ENCODE measurements around the gene AFG1L.
"Not testable (repeated sequence)": the region's sequence is repeated elsewhere in the genome, so short reads cannot be mapped to it uniquely, and the experiment has no call there.

The AFG1L gene

GRCh38 chr6:108291091-108291490 is 3.8 kb upstream of the AFG1L start:
- no peak for DNase-seq

- DNase-seq = not testable (repeated sequence)
These were observed 2.3 kb upstream of the AFG1L start for GRCh38 chr6:108292561-108292960.

- DNase-seq = no peak
These were observed 1.1 kb upstream of the AFG1L start for GRCh38 chr6:108293527-108294296.

GRCh38 chr6:108294297-108294726 is 542 bp upstream of the AFG1L start:
- no peak for DNase-seq

- DNase-seq = no peak
These were observed 822 bp downstream of the AFG1L start for GRCh38 chr6:108295676-108296075.

- no peak for DNase-seq
These were observed 7.5 kb downstream of the AFG1L start for GRCh38 chr6:108302386-108302785.

GRCh38 chr6:108304646-108305045 is 9.8 kb downstream of the AFG1L start:
- no peak for DNase-seq

GRCh38 chr6:108308641-108309040 is 13.8 kb downstream of the AFG1L start:
- not testable (repeated sequence) for DNase-seq

GRCh38 chr6:108309844-108310243 is 15.0 kb downstream of the AFG1L start:
- DNase-seq = no peak

- DNase-seq = no peak
These were observed 17.8 kb downstream of the AFG1L start for GRCh38 chr6:108312605-108313004.

- DNase-seq = no peak
These were observed 26.4 kb downstream of the AFG1L start for GRCh38 chr6:108321253-108321747.

- DNase-seq = no peak
These were observed 27.9 kb downstream of the AFG1L start for GRCh38 chr6:108322728-108323127.

- no peak for DNase-seq
These were observed 29.0 kb downstream of the AFG1L start for GRCh38 chr6:108323710-108324466.

GRCh38 chr6:108330221-108330785 is 35.4 kb downstream of the AFG1L start:
- DNase-seq = not testable (repeated sequence)

GRCh38 chr6:108330806-108331205 is 36.0 kb downstream of the AFG1L start:
- DNase-seq = no peak

GRCh38 chr6:108331982-108332381 is 37.1 kb downstream of the AFG1L start:
- DNase-seq = no peak

- no peak for DNase-seq
These were observed 42.1 kb downstream of the AFG1L start for GRCh38 chr6:108336971-108337370.

GRCh38 chr6:108337721-108338120 is 42.9 kb downstream of the AFG1L start:
- DNase-seq = no peak

- no peak for DNase-seq
These were observed 46.5 kb downstream of the AFG1L start for GRCh38 chr6:108341372-108341771.

GRCh38 chr6:108343894-108344293 is 49.0 kb downstream of the AFG1L start:
- no peak for DNase-seq

- DNase-seq = no peak
These were observed 53.9 kb downstream of the AFG1L start for GRCh38 chr6:108348655-108349349.

GRCh38 chr6:108350528-108350927 is 55.7 kb downstream of the AFG1L start:
- no peak for DNase-seq

- no peak for DNase-seq
These were observed 59.0 kb downstream of the AFG1L start for GRCh38 chr6:108353853-108354252.

Data from DMS 273 treated with DMSO at 0.1 percent for 48 hours (cell line).